Left renal cortex interstitium (tissue), 4 donors: Measurements from ENCODE around the gene TMEM132C. TPM values are rescaled to one million over a fixed set of nuclear protein-coding genes. Genes with fewer than 3 reads are reported as not detected.
"Not testable (repeated sequence)": the region's sequence is repeated elsewhere in the genome, so short reads cannot be mapped to it uniquely, and the experiment has no call there.

Experiments used
- DNase-seq, 4 donors: peaks; one replicate each; pipeline ENCODE4 v3.0.0-alpha.2; 2013; ENCODE audit warnings: low read depth in 4 of 4, low spot score in 2 of 4, missing footprints in 1 of 4
- polyA plus RNA-seq, 4 donors: library from polyadenylated mRNA; unstranded; fragments of 120-200 nt; gene quantifications; one replicate each; pipeline ENCODE4 v1.2.1, GENCODE V29; 2013; ENCODE audit not compliant: insufficient read length in 4 of 4

TMEM132C gene
- polyA plus RNA-seq, 4 donors, result 1.9 to 3.8 (median 2.4) TPM

DNA sequence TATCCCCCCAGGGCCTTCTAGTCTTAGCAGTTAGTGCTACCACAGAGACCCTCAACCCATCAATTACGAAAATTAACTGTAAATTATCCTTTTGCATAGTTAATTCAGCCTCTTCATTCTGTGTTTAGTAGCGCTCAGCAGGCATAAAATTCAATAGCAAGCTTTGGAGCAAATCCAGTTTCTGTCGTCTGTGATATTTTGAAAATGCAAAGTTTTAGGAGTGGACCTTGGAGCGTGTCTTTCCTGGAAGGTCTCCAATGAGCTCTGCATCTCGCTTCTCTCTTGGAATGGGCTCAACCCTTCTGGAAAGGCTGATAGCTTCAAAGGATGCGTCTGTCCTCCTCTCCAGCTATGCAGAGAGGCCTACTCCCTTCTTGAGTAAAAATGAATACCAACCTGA is 333.9 kb downstream of the TMEM132C start:
- DNase-seq, result no peak

GRCh38 chr12:128603573-128604115 is 336.7 kb downstream of the TMEM132C start:
- no peak for DNase-seq

- not testable (repeated sequence) for DNase-seq
Measured at GRCh38 chr12:128604219-128604618, 337.2 kb downstream of the TMEM132C start.

GRCh38 chr12:128606051-128606450 is 339.1 kb downstream of the TMEM132C start:
- no peak for DNase-seq

- DNase-seq, result no peak
Measured at GRCh38 chr12:128606538-128606937, 339.6 kb downstream of the TMEM132C start.

- no peak for DNase-seq
Measured at GRCh38 chr12:128606970-128607369, 340.0 kb downstream of the TMEM132C start.

- no peak for DNase-seq
Measured at GRCh38 chr12:128607641-128608040, 340.7 kb downstream of the TMEM132C start.

DNA sequence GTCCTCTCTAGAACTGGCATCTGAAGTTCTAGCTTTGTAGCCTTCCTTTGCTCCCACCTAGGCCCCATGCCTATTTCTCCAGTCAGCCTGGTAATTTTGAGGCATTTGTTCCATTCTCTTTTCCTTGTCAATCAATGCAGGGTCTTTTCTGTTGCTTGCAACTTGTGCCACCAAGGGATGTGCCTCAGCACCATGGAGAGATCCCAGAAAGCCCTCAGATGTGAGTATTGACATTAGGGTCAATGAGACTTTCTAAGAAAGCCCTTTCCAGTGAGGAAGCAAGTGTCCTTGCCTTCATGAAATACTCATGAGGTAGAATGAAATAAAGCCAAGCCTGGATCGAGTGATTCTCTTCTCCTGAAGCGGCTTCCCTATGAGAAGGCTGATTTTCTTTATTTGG is 342.9 kb downstream of the TMEM132C start:
- no peak for DNase-seq

DNA sequence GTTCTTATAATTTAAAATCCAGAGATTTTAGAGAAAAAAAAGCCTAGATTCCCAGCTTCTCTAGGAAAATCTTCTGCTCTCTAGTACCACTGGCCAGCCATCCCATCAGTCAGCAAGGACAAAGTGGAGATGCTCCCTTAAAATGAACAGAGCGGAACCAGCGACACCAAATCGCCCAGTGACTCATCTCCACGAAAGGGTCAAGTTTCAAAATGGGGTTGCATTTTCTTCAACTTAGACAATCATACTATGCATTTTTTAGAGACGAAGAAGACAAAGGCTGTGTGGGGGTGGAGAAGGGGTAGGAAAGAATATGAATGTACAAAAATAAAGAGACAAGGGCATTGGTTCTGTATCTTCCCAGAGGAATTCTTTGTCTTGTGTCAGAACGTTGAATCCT is 344.8 kb downstream of the TMEM132C start:
- no peak for DNase-seq

DNA sequence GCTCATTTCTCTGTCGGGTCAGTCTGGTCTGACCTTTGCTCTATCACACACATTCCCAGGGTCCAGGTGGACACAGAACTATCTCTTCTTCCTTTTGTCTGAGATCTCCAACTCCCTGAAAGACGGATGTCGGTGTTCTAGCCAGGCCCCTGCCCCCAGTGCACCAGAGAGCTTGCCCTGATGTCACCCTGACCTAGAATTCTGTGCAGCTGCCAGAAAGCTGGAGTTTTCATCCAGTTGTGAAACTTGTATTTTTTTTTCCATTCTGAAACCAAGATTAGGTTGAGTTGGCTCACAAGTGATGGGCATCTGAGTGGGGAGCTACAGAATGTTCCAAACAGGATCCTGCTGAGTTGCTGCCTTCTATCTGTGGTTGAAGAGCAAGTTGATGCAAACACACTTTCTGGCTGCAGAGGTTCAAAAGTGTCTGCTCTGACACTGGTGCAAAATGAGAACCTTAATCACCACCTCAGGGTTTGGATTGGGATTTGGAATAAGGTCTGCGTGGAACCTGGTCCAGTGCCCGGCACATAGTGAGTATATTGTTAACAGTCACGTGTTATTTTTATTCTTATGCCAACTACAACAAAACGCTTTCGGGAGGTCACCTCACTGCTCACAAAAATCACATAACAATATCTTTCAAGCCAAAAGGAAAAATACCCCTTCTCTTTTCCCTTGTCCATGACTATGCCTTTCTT is 345.3 kb downstream of the TMEM132C start:
- DNase-seq, result no peak

GRCh38 chr12:128613837-128614590 is 347.0 kb downstream of the TMEM132C start:
- DNase-seq, result no peak

GRCh38 chr12:128617304-128617833 is 350.4 kb downstream of the TMEM132C start:
- DNase-seq, result no peak

DNA sequence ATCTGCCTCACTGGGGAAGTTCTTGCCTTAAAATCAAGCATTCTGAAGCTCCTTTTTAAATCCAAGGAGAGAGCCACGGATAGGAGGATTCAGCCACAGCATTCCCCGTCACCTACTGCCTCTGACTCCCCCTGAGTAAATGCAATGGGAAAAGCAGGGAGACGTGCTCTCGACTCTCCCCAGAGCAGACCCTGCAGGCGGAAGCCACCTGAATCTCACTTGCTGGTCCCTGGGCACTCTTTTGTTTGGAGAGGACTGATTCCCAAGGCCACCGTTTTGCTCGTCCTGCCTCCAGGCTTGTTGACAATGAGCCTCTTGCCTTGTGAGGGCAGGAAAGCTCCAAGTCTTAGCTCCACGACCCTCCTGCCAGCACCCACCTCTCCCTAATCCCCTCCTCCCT is 352.3 kb downstream of the TMEM132C start:
- DNase-seq, result no peak

GRCh38 chr12:128621304-128621703 is 354.3 kb downstream of the TMEM132C start:
- no peak for DNase-seq

GRCh38 chr12:128623748-128624147 is 356.8 kb downstream of the TMEM132C start:
- no peak for DNase-seq

DNA sequence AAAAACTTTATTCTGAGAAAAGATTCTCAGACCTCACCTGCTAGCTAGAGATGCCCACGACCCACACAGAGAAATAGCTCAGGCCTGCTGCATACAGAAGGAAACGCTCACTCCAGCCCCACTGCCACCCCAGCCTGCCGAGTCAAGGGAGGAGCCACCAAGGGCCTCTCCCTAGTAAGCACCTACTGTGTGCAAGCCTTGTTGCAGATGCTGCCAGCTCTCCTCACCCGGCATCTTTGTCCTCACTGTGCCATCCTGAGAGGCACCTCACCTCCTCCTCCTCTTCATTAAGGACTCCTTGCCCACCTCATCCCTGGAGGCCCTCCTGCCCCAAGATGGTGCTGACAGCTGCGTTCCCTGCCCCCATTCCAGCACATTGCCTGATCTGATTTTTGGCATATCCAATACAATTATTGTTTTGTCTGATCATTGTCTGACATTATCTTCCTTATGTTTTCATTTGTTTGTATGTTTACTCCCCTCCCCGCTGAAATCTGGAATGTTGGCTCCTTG is 359.9 kb downstream of the TMEM132C start:
- DNase-seq, result no peak

DNA sequence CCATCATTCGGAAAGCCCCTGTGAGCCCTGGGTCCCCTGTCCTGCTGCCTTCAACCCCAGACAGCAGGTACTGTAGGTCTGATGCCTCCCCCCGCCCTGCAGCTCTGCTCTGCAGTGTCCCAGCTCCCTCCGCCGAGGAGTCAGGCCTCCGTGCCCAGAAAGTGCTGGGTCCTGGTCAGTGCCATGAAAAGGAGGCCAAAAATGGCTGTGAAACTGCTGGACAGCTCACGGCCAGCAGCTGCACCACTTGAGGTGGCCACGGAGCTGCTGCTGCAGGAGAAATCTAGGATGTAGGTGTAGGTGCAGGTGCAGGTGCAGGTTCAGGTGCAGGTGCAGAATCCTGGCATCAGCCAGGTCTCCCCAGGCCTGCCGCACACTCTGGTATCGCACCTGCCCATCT is 360.7 kb downstream of the TMEM132C start:
- no peak for DNase-seq

- no peak for DNase-seq
Measured at GRCh38 chr12:128629979-128630378, 363.0 kb downstream of the TMEM132C start.

DNA sequence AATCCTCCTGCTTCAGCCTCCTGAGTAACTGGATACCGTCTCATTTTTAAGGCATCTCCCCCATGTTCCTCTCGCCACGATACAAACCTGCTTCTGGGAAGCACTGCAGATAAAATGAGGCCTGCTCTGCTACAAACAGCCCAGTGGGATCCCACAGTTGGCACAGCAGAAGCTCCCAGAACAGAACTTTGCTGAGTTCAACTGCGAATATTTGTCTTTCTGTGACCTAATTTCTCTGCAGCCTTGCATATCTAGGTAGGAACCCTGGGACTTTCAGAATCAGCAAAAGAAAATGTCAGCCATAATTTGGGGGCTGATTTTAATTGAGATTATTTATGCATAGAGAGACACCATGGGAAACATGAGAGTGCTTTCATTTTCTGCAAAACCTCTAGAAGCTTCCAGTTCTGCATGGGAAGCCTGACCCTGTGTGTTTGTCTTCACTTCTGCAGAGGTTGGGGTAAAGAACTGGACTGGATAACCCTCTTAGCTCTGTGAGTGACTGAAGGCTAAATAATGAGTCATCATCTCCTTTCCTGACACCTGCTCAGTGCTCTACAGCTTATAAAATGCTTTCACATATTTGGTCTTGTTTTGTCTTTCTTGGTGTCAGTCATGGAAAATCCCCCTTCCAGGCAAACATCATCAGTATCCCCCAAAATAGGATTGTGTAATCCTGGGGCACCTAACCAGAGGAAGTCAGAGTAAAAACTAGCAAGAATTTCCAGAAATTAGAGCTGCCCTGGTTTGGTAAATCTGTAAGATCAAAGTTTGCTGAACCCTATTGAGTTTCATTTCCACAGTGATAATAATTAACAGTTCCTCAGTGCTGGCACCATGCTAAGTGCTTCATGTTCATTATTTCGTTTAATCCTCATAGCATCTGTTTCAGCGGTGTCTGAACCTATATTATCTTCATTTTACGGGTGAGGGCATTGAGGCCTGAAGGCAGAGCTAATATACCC is 371.0 kb downstream of the TMEM132C start:
- no peak for DNase-seq

- no peak for DNase-seq
Measured at GRCh38 chr12:128639089-128639488, 372.1 kb downstream of the TMEM132C start.
